K562 (cell line): ENCODE measurements around the gene BCAP31. TPM values are rescaled to one million over a fixed set of nuclear protein-coding genes. Genes with fewer than 3 reads are reported as not detected.

ENCODE experiments used
- ATAC-seq: fragments of 200-7000 bp; cut with Tn5 transposase; 3 replicates; pipeline ENCODE4 v1.9.1; 2020; ENCODE audit warnings: moderate library complexity
- BruUV-seq: library from RNA; stranded (reverse); fragments of 400-500 nt; replicated peaks from 2 replicates; lab custom pipeline; 2021; lab: Mats Ljungman, UMichigan
- CTCF ChIA-PET: fragments of 300-600 bp; formaldehyde crosslinking; extraction: SDS; loops from one replicate; lab custom pipeline; 2021; ENCODE audit warnings: low intra/inter-chr PET ratio; lab: Yijun Ruan, JAX
- POLR2A ChIA-PET: fragments of 300-600, 350-650 bp; sonication (Branson Sonifier 250); formaldehyde crosslinking; extraction: SDS; loops from one replicate; lab custom pipeline; 2021; ENCODE audit warnings: antibody characterized with exemption, inconsistent platforms; lab: Yijun Ruan, JAX
- DNase-seq, 4 experiments: peaks; one replicate each; pipeline versions ENCODE4 v3.0.0 to v3.0.0-alpha.2; 2011 to 2018; ENCODE audit warnings: low spot score in 3 of 4, mixed read lengths in 3 of 4; ENCODE audit errors: extremely low read depth in 1 of 4
- FAIRE-seq: peaks from 2 replicates; lab custom pipeline; 2011; peaks lifted over from hg19 to GRCh38; lab: Jason Lieb, UNC
- H2AFZ ChIP-seq: 2 replicates; pipeline ENCODE4 v1.6.0; 2011; ENCODE audit warnings: low read depth, low read length, control low read depth, inconsistent platforms
- H3K27ac ChIP-seq: fragments of 200-600 bp; 3 replicates; pipeline ENCODE4 v1.8.0; 2011; ENCODE audit warnings: low read depth, mild to moderate bottlenecking, control low read depth, inconsistent platforms, low read length, moderate library complexity, mixed read lengths; ENCODE audit errors: extremely low read depth
- H3K27me3 ChIP-seq, 2 experiments: fragments of 300-600 bp in 1 of 2; 2 replicates in 1 of 2; 3 replicates in 1 of 2; pipeline versions ENCODE4 v1.6.0 to v1.8.0; 2011; ENCODE audit warnings: inconsistent platforms in 2 of 2, low read length in 2 of 2, mild to moderate bottlenecking in 1 of 2, mixed read lengths in 1 of 2, moderate library complexity in 1 of 2; ENCODE audit not compliant: control insufficient read depth in 2 of 2, insufficient read depth in 2 of 2
- H3K36me3 ChIP-seq: fragments of 300-600 bp; 3 replicates; pipeline ENCODE4 v1.8.0; 2011; ENCODE audit warnings: mild to moderate bottlenecking, low read length, inconsistent platforms; ENCODE audit not compliant: control insufficient read depth, insufficient read depth
- H3K4me1 ChIP-seq, 2 experiments: fragments of 200-600 bp in 1 of 2; replicated peaks in 1 of 2; 2 replicates in 1 of 2; 3 replicates in 1 of 2; pipeline versions ENCODE4 v1.5.1 to v1.8.0; 2011; ENCODE audit warnings: inconsistent platforms in 2 of 2, low read length in 2 of 2, mild to moderate bottlenecking in 1 of 2, mixed read lengths in 1 of 2, moderate library complexity in 1 of 2; ENCODE audit not compliant: control insufficient read depth in 2 of 2, insufficient read depth in 2 of 2
- H3K4me2 ChIP-seq: 2 replicates; pipeline ENCODE4 v1.6.1; 2011; ENCODE audit warnings: low read length, control low read depth, inconsistent platforms, mixed read lengths; ENCODE audit not compliant: insufficient read depth
- H3K4me3 ChIP-seq: fragments of 200-600 bp; sonication (generic), shearing (Covaris generic); 2 replicates; pipeline ENCODE4 v1.5.1; 2016; ENCODE audit warnings: control low read depth, inconsistent platforms
- H3K79me2 ChIP-seq: fragments of 200-600 bp; 3 replicates; pipeline ENCODE4 v1.8.0; 2011; ENCODE audit warnings: low read length, inconsistent platforms; ENCODE audit not compliant: control insufficient read depth, insufficient read depth
- H3K9ac ChIP-seq, 2 experiments: 2 replicates each; pipeline versions ENCODE4 v1.6.0 to v1.6.1; 2011; ENCODE audit warnings: low read depth in 2 of 2, low read length in 2 of 2, control low read depth in 1 of 2, inconsistent platforms in 1 of 2, mild to moderate bottlenecking in 1 of 2, mixed read lengths in 1 of 2; ENCODE audit not compliant: insufficient read depth in 1 of 2
- H3K9me1 ChIP-seq: one replicate; pipeline ENCODE4 v1.6.0; 2011; ENCODE audit warnings: inconsistent platforms, mild to moderate bottlenecking, low read length, moderate library complexity; ENCODE audit not compliant: control insufficient read depth, insufficient read depth
- H3K9me3 ChIP-seq: replicated peaks from 2 replicates; pipeline ENCODE4 v1.5.1; 2011; ENCODE audit warnings: low read depth, low read length, inconsistent platforms; ENCODE audit not compliant: control insufficient read depth, insufficient read depth
- H4K20me1 ChIP-seq: replicated peaks from 2 replicates; pipeline ENCODE4 v1.6.1; 2011; ENCODE audit warnings: low read length, inconsistent platforms, mixed read lengths; ENCODE audit not compliant: control insufficient read depth, insufficient read depth
- CBFA2T3 ChIP-seq: fragments of 450-650 bp; IDR thresholded peaks from 2 replicates; pipeline ENCODE4 v1.6.1; 2017
- CCNT2 ChIP-seq: IDR thresholded peaks from 2 replicates; pipeline ENCODE4 v1.6.1; 2011; ENCODE audit warnings: borderline replicate concordance, low read depth, mild to moderate bottlenecking, moderate library complexity, mixed read lengths, low read length; ENCODE audit not compliant: insufficient read length; ENCODE audit errors: extremely low read depth
- CREBBP ChIP-seq: IDR thresholded peaks from one replicate; pipeline ENCODE4 v1.6.1; 2012; ENCODE audit warnings: low read depth, mild to moderate bottlenecking, control low read depth, inconsistent platforms, low read length
- HNRNPUL1 ChIP-seq: fragments of 200-400 bp; formaldehyde crosslinking; IDR thresholded peaks from 2 replicates; pipeline ENCODE4 v1.6.1; 2017; ENCODE audit warnings: low read length
- POLR2A ChIP-seq: fragments of 450-650 bp; conservative IDR thresholded peaks from 2 replicates; pipeline ENCODE4 v1.6.1; 2016
- POLR2G ChIP-seq: fragments of 200-400 bp; formaldehyde crosslinking; IDR thresholded peaks from 2 replicates; pipeline ENCODE4 v1.6.1; 2017; ENCODE audit warnings: low read depth, mild to moderate bottlenecking, antibody characterized with exemption, low read length, moderate library complexity
- PYGO2 ChIP-seq: fragments of 450-650 bp; IDR thresholded peaks from 2 replicates; pipeline ENCODE4 v1.6.1; 2016; ENCODE audit warnings: mild to moderate bottlenecking, missing genetic modification characterization, moderate library complexity, missing compliant biosample characterization
- SAP30 ChIP-seq: fragments of 200-600 bp; sonication (generic); IDR thresholded peaks from 2 replicates; pipeline ENCODE4 v1.6.1; 2012; ENCODE audit warnings: borderline replicate concordance, low read depth, mild to moderate bottlenecking, moderate library complexity, low read length, control low read depth, inconsistent platforms; ENCODE audit not compliant: insufficient read depth, poor library complexity, severe bottlenecking
- WGBS: fragments of 100-300 bp; shearing (Covaris generic); methylation state at CpG from one replicate; pipeline ENCODE4 v1.1.6; 2016; ENCODE audit warnings: low coverage, mixed read lengths; ENCODE audit not compliant: insufficient coverage; ENCODE audit errors: missing lambda C conversion rate; 5-methylcytosine and 5-hydroxymethylcytosine counted together
- in situ Hi-C: fragments of 300-500 bp; cut with MboI; formaldehyde crosslinking; loops from 4 replicates; pipeline ENCODE4 v1.15.0; 2018; ENCODE audit warnings: inconsistent platforms, mixed read lengths
- intact Hi-C: fragments of 100-400 bp; cut with micrococcal nuclease; formaldehyde crosslinking; loops from 2 replicates; pipeline ENCODE4 v1.14.2; 2022
- polyA plus RNA-seq, 8 experiments: library from polyadenylated mRNA; depleted of rRNA in 4 of 8; stranded (reverse) in 5 of 8; unstranded in 3 of 8; fragments of >200 nt; fragmentation: Nextera tagmentation in 2 of 8; fragmentation: Illumina TruSeq in 1 of 8; extraction: Ambion mirVana in 2 of 8; extraction: Trizol in 1 of 8; gene quantifications; 2 replicates each; pipeline versions ENCODE4 v1.2.1 to v1.2.3, GENCODE V29; 2011 to 2014; ENCODE audit warnings: inconsistent platforms in 1 of 8, missing spikeins in 1 of 8
- total RNA-seq, 7 experiments: library from RNA; depleted of rRNA in 6 of 7; stranded (reverse); fragments of >200 nt in 6 of 7; fragmentation: Illumina TruSeq in 2 of 7; extraction: Trizol in 2 of 7; gene quantifications; 2 replicates each; pipeline versions ENCODE4 v1.2.1 to v1.2.3, GENCODE V29; 2011 to 2021; ENCODE audit warnings: low replicate concordance in 1 of 7

Gene BCAP31
- total and polyA plus RNA-seq, 9 of the 15 experiments (the other 6 are each of a cell fraction or from before 2014, with no cell fraction given): 156 to 683 (median 188) TPM

DNA sequence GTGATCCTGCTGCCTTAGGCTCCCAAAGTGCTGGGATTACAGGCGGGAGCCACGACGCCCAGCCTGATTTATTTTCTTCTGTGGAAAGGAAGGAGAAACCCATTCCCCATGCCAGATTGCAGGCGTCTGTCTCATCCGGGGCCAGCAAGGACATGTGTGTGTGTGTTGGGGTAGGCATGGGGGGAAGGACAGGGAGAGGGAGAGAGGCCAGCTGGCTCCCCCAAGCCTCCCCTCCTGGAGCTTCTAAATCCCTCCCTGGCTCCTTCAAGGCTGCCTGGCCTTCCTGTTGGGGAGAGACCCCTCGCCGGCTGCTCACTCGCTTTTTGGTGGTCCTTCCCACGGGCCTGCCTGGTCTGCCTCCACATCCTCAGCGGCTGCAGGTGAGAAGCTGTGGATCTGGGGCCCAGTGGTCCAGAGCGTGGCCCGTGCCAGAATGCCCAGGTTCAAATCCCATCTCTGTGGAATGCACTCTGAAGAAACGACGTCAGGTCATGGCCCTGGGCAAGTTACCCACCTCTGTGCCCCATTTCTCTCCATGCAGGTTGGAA, 38.5 kb upstream of the BCAP31 start:
- in situ Hi-C loops (no loop called here), intact Hi-C loops (no loop called here)
- ATAC-seq (no peak), FAIRE-seq (no peak), DNase-seq (no peak)
- Histone ChIP-seq H3K27me3 (no peaks in the 10 kb centered on the region), H3K4me1 (peaks cover 15 to 52% of the 10 kb centered on the region in 2 experiments), H3K4me3 (no peak overlapping the region), H3K36me3 (no peaks in the 10 kb centered on the region), H3K9me3 (no peaks in the 10 kb centered on the region), H2AFZ (no peak overlapping the region), H3K9me1 (no peaks in the 10 kb centered on the region), H3K9ac (peak overlapping the region in 1 of 2 experiments; percentile 9; a peak in 1 of 4 replicates), H4K20me1 (no peaks in the 10 kb centered on the region), H3K4me2 (no peak overlapping the region), H3K79me2 (peaks cover 14% of the 10 kb centered on the region), H3K27ac (no peak overlapping the region)
- ChIA-PET CTCF (interaction anchor here (1.2 to 1.5 kb wide), 2 partner anchors 185 to 191 kb away, joined by 4 to 6 read pairs; no protein-coding TSS in a partner anchor), POLR2A (interaction anchor here (0.6 to 1.3 kb wide), 3 partner anchors 9 to 818 kb away, joined by 3 to 4 read pairs (median 3); no protein-coding TSS in a partner anchor)
- BruUV-seq: no TSS peak
- 96% methylated on average over 7 of the region's 14 CpGs for WGBS
- TF ChIP-seq SAP30 (no peak), PYGO2 (tag) (no peak), POLR2A (no peak), CBFA2T3 (no peak), CREBBP (no peak), CCNT2 (no peak), HNRNPUL1 (no peak), POLR2G (peak; percentile 15; the same call in 1 of the 2 replicates)
